ENCODE data around the gene GIGYF1.
A peak's percentile ranks its signal among the peaks of the same experiment; 100 is the strongest.
"Not testable (repeated sequence)": the region's sequence is repeated elsewhere in the genome, so short reads cannot be mapped to it uniquely, and the experiment has no call there.

Gene GIGYF1

GRCh38 chr7:100674411-100675104, 19.5 kb downstream of the GIGYF1 start:
- no peak for DNase-seq (ENCODE audit: low read depth in 4 of 4, low spot score in 1 of 4)

- no peak for DNase-seq (ENCODE audit: low read depth in 4 of 4, low spot score in 1 of 4)
Measured at GRCh38 chr7:100673942-100674410, 20.1 kb downstream of the GIGYF1 start.

GRCh38 chr7:100673302-100673941, 20.6 kb downstream of the GIGYF1 start, which contains the start of gene GNB2:
GNB2 (plus strand) TSS chr7:100673740; CDS start chr7:100676266, 2,526 bp downstream.
- peak; percentile 98 to 99 (median 98) for DNase-seq (ENCODE audit: low read depth in 4 of 4, low spot score in 1 of 4)

DNA sequence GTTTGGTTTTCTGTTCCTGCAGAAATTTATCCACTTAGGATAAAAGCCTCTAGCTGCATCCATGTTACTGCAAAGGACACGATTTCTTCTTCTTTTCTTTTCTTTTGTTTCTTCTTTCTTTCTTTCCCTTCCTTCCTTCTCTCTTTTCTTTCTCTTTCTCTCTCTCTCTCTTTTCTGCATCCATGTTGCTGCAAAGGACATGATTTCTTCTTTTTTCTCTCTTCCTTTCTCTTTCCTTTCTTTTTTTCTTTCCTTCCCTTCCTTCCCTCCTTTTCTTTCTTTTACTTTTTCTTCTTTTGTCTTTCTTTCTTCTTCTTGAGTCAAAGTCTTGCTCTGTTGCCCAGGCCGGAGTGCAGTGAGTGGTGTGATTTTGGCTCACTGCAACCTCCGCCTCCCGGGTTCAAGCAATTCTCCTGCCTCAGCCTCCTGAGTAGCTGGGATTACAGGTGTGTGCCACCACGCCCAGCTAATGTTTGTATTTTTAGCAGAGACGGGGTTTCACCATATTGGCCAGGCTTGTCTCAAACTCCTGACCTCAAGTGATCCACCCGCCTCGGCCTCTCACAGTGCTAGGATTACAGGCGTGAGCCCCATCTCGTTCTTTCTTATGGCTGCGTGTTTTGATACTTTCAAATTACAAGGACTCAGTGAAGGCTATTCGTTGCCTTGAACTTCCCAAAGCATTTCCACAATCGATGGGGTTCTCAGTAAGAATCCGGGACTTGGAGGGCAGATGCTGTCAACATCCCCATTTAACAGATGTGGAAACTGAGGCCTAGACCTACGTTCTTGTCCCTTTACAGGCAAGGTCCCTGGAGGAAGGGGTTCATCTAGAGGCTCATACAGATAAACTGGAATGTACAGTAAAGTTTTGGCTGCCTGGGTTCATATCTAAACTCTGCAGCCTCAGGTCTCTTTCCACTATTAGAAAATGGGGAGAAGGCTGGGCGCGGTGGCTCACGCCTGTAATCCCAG, 22.4 kb downstream of the GIGYF1 start:
- no peak for DNase-seq (ENCODE audit: low read depth in 4 of 4, low spot score in 1 of 4)

DNA sequence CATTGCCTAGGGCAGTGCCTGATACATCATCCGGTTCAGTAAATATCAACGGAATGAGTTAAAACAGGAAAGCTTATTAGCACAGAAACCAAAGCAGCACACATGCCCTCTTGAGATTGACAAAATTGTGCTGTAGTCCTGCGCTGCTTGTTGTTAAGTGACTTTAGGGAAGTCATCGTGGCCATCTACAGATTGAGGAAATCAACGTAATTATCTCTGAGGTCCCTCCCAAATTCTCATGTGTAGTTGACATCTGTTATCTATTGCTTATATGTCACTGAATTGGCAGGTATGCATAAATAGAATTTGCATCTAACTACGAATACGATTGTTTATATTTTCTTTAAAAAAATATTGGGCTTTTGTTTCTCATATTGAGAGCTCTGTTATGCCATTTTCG, 24.0 kb downstream of the GIGYF1 start:
- no peak for DNase-seq (ENCODE audit: low read depth in 4 of 4, low spot score in 1 of 4)

GRCh38 chr7:100669106-100669505, 24.9 kb downstream of the GIGYF1 start:
- not testable (repeated sequence) for DNase-seq (ENCODE audit: low read depth in 4 of 4, low spot score in 1 of 4)

GRCh38 chr7:100668069-100668449, 26.0 kb downstream of the GIGYF1 start:
- no peak for DNase-seq (ENCODE audit: low read depth in 4 of 4, low spot score in 1 of 4)

DNA sequence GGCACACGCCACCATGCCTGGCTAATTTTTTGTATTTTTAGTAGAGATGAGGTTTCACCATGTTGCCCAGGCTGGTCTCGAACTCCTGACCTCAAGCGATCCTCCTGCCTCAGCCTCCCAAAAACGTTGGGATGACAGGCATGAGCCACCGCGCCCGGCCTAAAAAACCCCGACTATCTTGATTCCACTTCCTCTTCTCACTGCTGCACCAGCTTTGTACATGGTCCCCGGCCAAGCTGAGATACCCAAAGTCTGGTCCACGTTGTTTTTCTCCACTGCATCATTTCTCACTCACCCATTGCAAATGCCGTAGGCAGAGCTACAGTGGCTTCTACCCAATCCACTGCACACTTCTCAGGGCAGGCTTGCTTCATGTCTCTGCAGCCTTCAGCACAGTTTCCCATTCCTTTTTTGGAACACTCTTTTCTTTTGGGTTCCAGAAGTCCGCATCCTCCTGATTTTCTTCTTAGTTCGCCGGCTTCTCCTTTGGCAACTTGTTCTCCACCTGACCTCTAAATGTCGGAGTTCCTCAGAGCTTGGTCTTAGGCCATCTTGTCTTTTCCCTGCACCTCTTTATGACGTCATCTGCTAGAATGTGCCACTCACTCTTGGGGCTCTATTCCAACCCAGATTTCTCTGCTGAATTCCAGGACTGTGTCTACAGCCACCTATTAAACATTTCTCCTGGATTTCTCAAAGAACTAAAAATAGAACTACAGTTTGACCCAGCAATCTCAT, 26.6 kb downstream of the GIGYF1 start:
- DNase-seq (ENCODE audit: low read depth in 4 of 4, low spot score in 1 of 4): no peak

DNA sequence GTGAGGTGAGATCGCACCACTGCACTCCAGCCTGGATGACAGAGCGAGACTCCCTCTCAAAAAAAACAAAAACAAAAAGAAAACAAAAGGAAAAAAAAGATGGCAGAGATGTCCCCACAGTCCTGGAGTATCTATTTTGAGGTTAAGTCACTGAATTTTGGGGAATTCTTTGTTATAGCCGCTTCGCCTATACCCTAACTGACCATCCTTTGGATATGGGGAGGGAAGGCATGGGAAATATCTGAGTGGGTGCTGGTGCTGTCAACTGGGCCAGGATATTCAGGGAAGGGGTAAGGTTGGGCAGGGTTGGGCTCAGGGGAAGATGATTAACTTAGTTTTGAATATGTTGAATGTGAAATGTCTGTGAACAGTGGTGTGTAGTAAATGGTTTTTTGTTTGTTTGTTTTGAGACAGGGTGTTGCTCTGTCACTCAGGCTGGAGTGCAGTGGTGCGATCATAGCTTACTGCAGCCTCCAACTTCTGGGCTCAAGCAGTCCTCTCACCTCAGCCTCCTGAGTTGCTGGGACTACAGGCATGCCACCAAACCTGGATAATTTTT, 28.8 kb downstream of the GIGYF1 start:
- DNase-seq (ENCODE audit: low read depth in 4 of 4, low spot score in 1 of 4): no peak

DNA sequence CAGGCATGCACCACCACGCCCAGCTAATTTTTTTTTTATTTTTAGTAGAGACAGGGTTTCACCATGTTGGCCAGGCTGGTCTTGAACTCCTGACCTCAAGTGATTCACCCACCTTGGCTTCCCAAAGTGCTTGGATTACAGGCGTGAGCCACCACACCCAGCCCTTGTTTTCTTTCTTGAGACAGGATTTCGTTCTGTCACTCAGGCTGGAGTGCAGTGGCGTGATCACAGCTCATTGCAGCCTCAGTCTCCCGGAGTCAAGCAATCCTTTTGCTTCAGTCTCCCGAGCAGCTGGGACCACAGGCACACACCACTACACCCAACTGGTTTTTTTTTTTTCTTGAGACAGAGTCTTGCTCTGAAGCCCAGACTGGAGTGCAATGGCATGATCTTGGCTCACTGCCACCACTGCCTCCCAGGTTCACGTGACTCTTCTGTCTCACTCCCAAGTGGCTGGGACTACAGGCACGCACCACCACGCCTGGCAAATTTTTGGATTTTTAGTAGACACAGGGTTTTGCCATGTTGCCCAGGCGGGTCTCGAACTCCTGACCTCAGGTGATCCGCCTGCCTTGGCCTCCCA, 31.8 kb downstream of the GIGYF1 start:
- DNase-seq (ENCODE audit: low read depth in 4 of 4, low spot score in 1 of 4): not testable (repeated sequence)

DNA sequence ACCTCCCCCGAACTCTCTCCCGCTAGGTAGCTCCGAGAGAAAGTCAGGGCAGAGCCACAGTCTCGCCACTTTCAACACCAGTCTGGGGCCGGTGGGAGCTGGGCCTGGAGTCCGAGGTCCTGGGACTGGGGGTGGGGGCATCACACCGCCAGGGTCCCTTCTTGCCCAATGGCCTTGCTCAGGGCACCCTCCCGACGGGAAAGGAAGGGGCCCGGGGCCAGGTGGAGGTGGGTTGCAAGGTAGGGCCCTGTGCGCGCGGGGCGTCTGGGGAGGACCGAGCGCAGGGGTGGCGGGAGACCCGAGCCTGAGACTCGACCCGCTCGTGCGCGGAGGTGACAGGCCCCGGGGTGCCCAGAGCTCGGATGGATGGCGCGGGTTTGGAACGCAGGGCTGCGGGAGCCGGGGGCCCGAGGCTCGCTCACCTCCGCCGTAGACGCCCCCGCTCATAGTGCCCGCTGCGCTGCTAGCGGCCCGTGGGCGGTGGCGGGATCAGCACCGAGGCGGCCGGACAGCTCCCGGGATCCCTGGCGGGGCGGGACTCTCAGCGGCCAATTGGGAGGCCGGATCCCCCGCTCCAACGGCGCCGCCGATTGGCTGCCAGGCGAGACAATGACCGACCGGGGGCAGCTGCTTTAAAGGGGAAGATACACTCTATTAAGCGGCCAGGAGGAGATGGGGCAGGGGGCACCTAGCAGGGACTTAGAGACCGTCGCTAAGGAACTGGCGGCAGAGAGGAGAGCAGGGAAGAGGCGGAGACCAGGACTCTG, 38.0 kb downstream of the GIGYF1 start, which contains the start of gene ACTL6B:
TSS of gene ACTL6B (minus strand) at position 541 of the 767 bp plus-strand sequence. CDS start at position 447, 94 bp downstream.
- peak in 1 of 4 experiments; percentile 61 for DNase-seq (ENCODE audit: low read depth in 4 of 4, low spot score in 1 of 4)

DNA sequence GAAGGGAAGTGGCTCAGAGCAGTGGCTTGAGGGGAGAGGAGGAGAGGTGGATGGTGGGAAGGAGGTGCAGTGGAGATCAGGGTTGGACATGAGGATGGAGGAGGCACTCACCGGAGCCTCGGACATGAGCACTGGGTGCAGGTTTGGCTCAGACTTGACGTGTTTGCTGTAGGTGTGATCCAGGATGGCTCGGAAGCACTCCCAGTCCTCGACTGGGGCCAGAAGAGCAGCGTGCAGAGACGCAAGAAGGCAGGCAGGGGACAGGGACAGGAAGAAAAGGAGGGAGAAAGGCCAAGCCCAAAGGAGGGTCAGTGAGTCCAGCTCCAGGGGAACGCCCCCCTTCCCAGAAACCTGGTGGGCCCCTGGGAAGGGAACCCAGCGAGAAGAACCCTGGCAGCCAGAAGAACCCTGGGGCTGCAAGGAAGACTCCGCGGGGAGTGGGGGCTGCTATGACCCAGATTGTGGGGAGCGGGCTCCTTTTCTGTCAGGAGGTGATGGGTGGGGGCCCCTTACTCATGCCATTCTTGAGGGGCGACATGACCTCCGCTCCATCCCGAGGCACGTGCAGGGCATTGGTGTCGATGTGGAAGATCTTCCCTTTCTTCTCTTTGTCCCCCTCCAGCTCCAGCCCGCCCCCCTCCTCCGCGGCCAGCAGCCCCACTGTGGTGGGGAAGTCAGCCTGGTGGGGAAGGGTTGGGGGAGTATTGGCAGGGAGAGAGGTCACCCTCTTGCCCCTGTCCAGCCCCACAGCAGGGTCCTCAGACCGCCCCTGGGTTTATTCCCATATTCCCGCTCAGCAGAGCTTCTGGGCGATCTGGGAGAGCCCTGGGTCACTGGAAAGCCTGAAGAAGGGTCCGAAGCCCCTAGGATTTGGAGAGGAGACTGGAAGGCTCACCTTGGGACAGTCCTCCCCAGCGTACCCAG, 38.9 kb downstream of the GIGYF1 start:
- DNase-seq (ENCODE audit: low read depth in 4 of 4, low spot score in 1 of 4): no peak

- no peak for DNase-seq (ENCODE audit: low read depth in 4 of 4, low spot score in 1 of 4)
Measured at GRCh38 chr7:100649826-100650565, 44.1 kb downstream of the GIGYF1 start.

- DNase-seq (ENCODE audit: low read depth in 4 of 4, low spot score in 1 of 4): no peak
Measured at GRCh38 chr7:100642534-100642907, 51.5 kb downstream of the GIGYF1 start.

DNA sequence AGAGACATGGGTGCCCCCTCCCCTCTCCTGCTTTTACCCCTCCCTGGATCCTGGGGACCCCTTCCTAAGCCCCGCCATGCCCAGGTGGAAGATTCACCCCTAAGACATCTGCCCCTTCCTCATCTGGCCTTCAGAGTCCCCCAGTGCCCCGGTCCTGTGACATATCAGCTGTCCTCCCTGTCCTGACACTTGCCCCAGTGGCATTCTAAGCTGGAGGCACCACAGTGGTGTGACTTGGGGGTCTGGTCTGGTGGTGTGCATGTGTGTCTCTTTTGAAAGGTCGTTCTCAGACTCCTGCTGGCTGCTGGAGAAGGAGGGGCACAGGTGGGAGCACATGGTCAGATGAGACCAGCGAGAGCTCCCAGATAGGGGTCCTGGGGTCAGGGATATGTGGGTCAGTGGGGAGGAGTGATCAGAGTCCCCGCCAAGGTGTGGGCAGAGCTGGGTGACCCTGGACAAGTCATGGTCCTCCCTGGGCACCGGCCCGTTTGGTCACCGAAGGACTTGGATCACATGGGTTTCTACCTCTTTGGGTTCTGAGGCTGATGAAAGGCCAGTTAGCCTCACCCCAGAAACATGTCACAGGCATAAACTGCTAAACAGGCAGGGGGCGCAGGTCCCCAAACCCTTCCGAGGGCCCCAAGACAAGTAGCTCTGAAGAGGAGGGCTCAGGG, 52.1 kb downstream of the GIGYF1 start:
- no peak for DNase-seq (ENCODE audit: low read depth in 4 of 4, low spot score in 1 of 4)

DNA sequence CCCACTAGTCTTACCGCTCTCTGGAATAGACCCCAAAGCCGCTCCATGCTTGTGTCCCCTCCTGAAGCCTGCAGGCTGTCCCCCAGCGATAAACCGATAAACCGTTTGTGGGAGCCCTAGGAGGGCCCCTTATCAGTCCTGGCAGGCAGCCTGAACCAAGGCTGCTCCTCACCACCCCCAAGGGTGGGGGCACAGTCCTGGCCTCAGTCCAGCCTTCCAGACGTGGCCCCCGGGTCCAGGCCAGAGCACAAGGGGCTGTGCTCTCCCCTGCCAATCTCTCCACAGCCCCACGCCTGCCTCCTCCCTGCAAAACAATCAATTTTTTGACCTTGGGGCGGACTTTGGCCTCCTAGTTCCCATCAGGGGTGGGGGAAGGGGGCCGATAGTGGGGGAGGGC, 52.6 kb downstream of the GIGYF1 start, which contains the start of gene TFR2:
TSS of gene TFR2 (minus strand) at position 90 of the 397 bp plus-strand sequence. CDS start at position 47, 43 bp downstream.
- no peak for DNase-seq (ENCODE audit: low read depth in 4 of 4, low spot score in 1 of 4)
